CD4-positive, alpha-beta T cell (primary cell): ENCODE results near the gene UTP18. TPM values are rescaled to one million over a fixed set of nuclear protein-coding genes. Genes with fewer than 3 reads are reported as not detected.

Source experiments
- ATAC-seq: fragments of 200-7000 bp; cut with Tn5 transposase; one replicate; pipeline ENCODE4 v1.10.0; 2022; ENCODE audit warnings: mild to moderate bottlenecking; ENCODE audit not compliant: poor library complexity
- CTCF ChIA-PET: fragments of 350-600 bp; sonication (Branson Sonifier 250); formaldehyde crosslinking; loops from one replicate; lab custom pipeline; 2021; ENCODE audit warnings: antibody characterized with exemption, inconsistent platforms; lab: Charles Lee
- POLR2A ChIA-PET: fragments of 350-600 bp; sonication (Branson Sonifier 250); formaldehyde crosslinking; loops from one replicate; lab custom pipeline; 2021; ENCODE audit warnings: antibody characterized with exemption, inconsistent platforms; lab: Charles Lee
- DNase-seq, 14 experiments: peaks; one replicate each; pipeline ENCODE4 v3.0.0-alpha.2; 2013 to 2020; ENCODE audit warnings: mixed read lengths in 2 of 14
- H3K27ac ChIP-seq, 2 donors: one replicate each; pipeline versions ENCODE4 v1.5.1 to v1.7.0; 2013; ENCODE audit warnings: low read length in 2 of 2, low read depth in 1 of 2, mild to moderate bottlenecking in 1 of 2
- H3K27me3 ChIP-seq, 2 experiments: 1 replicate in 1 of 2; 2 replicates in 1 of 2; pipeline versions ENCODE4 v1.6.1 to v1.7.0; 2013; ENCODE audit warnings: low read length in 2 of 2, control low read depth in 1 of 2, mild to moderate bottlenecking in 1 of 2, moderate library complexity in 1 of 2; ENCODE audit not compliant: insufficient read depth in 2 of 2, control insufficient read depth in 1 of 2
- H3K36me3 ChIP-seq: one replicate; pipeline ENCODE4 v1.6.1; 2013; ENCODE audit warnings: low read length, control low read depth; ENCODE audit not compliant: insufficient read depth
- H3K4me1 ChIP-seq: one replicate; pipeline ENCODE4 v1.6.1; 2013; ENCODE audit warnings: low read length, control low read depth; ENCODE audit not compliant: insufficient read depth
- H3K4me3 ChIP-seq: one replicate; pipeline ENCODE4 v1.5.1; 2013; ENCODE audit warnings: mild to moderate bottlenecking, low read length, moderate library complexity
- H3K9me3 ChIP-seq, 2 experiments: 1 replicate in 1 of 2; 2 replicates in 1 of 2; pipeline versions ENCODE4 v1.6.1 to v1.7.0; 2013; ENCODE audit warnings: low read length in 2 of 2, mild to moderate bottlenecking in 2 of 2, control low read depth in 1 of 2, moderate library complexity in 1 of 2; ENCODE audit not compliant: control insufficient read depth in 1 of 2, insufficient read depth in 1 of 2
- H3K27ac Mint-ChIP-seq: one replicate; pipeline ENCODE4 v1.8.0; 2020; ENCODE audit warnings: mixed read lengths
- H3K27me3 Mint-ChIP-seq: one replicate; pipeline ENCODE4 v1.8.0; 2021; ENCODE audit warnings: mixed read lengths
- H3K36me3 Mint-ChIP-seq: one replicate; pipeline ENCODE4 v1.8.0; 2021; ENCODE audit warnings: low read depth, mixed read lengths
- H3K4me1 Mint-ChIP-seq: one replicate; pipeline ENCODE4 v1.8.0; 2021; ENCODE audit warnings: low read depth, mixed read lengths
- H3K4me3 Mint-ChIP-seq: one replicate; pipeline ENCODE4 v1.8.0; 2020; ENCODE audit warnings: mild to moderate bottlenecking, mixed read lengths
- H3K9me3 Mint-ChIP-seq: one replicate; pipeline ENCODE4 v1.8.0; 2020; ENCODE audit warnings: mixed read lengths
- CTCF ChIP-seq: fragments of 200-600 bp; IDR thresholded peaks from one replicate; pipeline ENCODE4 v1.8.0; 2022; ENCODE audit warnings: antibody characterized with exemption, mild to moderate bottlenecking
- intact Hi-C, 2 experiments: fragments of 100-400 bp; cut with DNase I in 1 of 2; cut with micrococcal nuclease in 1 of 2; formaldehyde crosslinking; loops; one replicate each; pipeline versions ENCODE4 v1.15.1 to v1.9.0; 2023 to 2025; cut with DNase I, micrococcal nuclease
- total RNA-seq, 174 experiments: library from RNA in 2 of 174; stranded (reverse) in 2 of 174; gene quantifications; one replicate each; pipeline ENCODE4 v1.2.3 and lab custom pipeline; 2021 to 2026

Gene UTP18
- total RNA-seq, 2 experiments from 2014 or later, result 48.5 to 49.8 TPM

GRCh38 chr17:51335006-51335590, 74.8 kb downstream of the UTP18 start:
- no peak for ATAC-seq
- Mint-ChIP-seq H3K4me3 (no peak overlapping the region), H3K27me3 (peaks cover 4% of the 10 kb centered on the region), H3K4me1 (no peaks in the 10 kb centered on the region), H3K9me3 (no peaks in the 10 kb centered on the region), H3K27ac (no peak overlapping the region), H3K36me3 (no peaks in the 10 kb centered on the region)
- H3K36me3 ChIP-seq, result no peaks in the 10 kb centered on the region
- ChIA-PET POLR2A (no interaction called here), CTCF (no interaction called here)
- no peak overlapping the region for H3K4me3 ChIP-seq
- no peaks in the 10 kb centered on the region for H3K9me3 ChIP-seq
- no peak for DNase-seq
- H3K4me1 ChIP-seq, result no peaks in the 10 kb centered on the region
- intact Hi-C loops, result no loop called here
- H3K27me3 ChIP-seq, result no peaks in the 10 kb centered on the region
- H3K27ac ChIP-seq, result no peak overlapping the region
- TF ChIP-seq CTCF, result no peak

GRCh38 chr17:51335883-51336822, 75.8 kb downstream of the UTP18 start:
- Mint-ChIP-seq H3K9me3 (no peaks in the 10 kb centered on the region), H3K4me3 (no peak overlapping the region), H3K36me3 (no peaks in the 10 kb centered on the region), H3K27me3 (peaks cover 4% of the 10 kb centered on the region), H3K27ac (no peak overlapping the region), H3K4me1 (no peaks in the 10 kb centered on the region)
- no peaks in the 10 kb centered on the region for H3K9me3 ChIP-seq
- no peak overlapping the region for H3K27ac ChIP-seq
- TF ChIP-seq CTCF, result no peak
- H3K4me1 ChIP-seq, result no peaks in the 10 kb centered on the region
- ATAC-seq (no peak), DNase-seq (no peak)
- intact Hi-C loops, result no loop called here
- H3K4me3 ChIP-seq, result no peak overlapping the region
- H3K27me3 ChIP-seq, result no peaks in the 10 kb centered on the region
- CTCF ChIA-PET, result no interaction called here
- no peaks in the 10 kb centered on the region for H3K36me3 ChIP-seq
- POLR2A ChIA-PET, result no interaction called here

- Histone ChIP-seq H3K9me3 (no peaks in the 10 kb centered on the region), H3K36me3 (no peaks in the 10 kb centered on the region), H3K4me1 (no peaks in the 10 kb centered on the region), H3K4me3 (no peak overlapping the region), H3K27ac (no peak overlapping the region), H3K27me3 (no peaks in the 10 kb centered on the region)
- DNase-seq (no peak), ATAC-seq (no peak)
- no peak for TF ChIP-seq CTCF
- intact Hi-C loops, result no loop called here
- no peak overlapping the region for H3K27ac Mint-ChIP-seq
- ChIA-PET POLR2A (no interaction called here), CTCF (no interaction called here)
- H3K36me3 Mint-ChIP-seq, result no peaks in the 10 kb centered on the region
- no peaks in the 10 kb centered on the region for H3K4me1 Mint-ChIP-seq
- no peak overlapping the region for H3K4me3 Mint-ChIP-seq
- H3K9me3 Mint-ChIP-seq, result no peaks in the 10 kb centered on the region
- H3K27me3 Mint-ChIP-seq, result peaks cover 4% of the 10 kb centered on the region
These were observed 81.1 kb downstream of the UTP18 start for GRCh38 chr17:51341457-51341856.
